Hematopoietic multipotent progenitor cell treated with erythropoietin and hydrocortisone succinate and interleukin-3 and kit ligand, for 8 days (in vitro differentiated cells): ENCODE data around the gene CFAP126.
"Not testable (repeated sequence)": the region's sequence is repeated elsewhere in the genome, so short reads cannot be mapped to it uniquely, and the experiment has no call there.

Experiments used
- DNase-seq: peaks from one replicate; pipeline ENCODE4 v3.0.0-alpha.2; 2015

The CFAP126 gene

DNA sequence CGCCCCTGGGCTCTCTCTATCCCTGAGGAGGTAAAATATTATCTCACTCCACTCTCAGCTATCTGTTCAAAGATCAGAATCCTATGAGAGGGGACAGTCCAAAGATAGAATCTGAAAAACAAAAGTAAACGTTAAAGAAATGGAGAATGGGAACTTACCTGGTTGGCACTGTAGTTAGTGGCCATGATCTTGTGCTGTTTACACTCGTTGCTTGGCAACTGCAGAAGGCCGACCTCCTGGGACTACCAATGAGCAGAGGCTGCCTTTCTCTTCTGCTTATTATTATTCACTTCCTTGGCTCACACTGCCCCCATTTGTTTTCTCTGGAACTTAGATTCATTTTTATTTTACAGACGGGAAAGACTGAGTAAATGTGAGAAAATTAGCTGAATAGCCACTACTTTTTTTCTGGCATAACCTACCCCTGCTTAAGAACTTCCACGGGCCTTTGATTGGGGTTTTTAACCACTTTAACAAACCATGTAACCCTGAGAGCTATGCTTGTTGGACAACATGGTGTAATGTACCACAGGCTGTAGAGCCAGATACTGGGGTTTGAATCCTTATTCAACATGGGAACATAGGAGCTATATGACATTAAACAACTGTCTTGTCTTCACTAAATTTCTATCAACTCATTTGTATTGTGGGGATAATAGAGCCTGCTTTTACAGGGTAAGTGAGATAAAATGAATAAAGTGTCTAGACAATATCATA is at the start of gene CFAP126:
Gene CFAP126 (minus strand): TSS at position 193 of the 717 bp plus-strand sequence. CDS start 8 bp downstream, at position 185.
- peak; percentile 64 for DNase-seq

DNA sequence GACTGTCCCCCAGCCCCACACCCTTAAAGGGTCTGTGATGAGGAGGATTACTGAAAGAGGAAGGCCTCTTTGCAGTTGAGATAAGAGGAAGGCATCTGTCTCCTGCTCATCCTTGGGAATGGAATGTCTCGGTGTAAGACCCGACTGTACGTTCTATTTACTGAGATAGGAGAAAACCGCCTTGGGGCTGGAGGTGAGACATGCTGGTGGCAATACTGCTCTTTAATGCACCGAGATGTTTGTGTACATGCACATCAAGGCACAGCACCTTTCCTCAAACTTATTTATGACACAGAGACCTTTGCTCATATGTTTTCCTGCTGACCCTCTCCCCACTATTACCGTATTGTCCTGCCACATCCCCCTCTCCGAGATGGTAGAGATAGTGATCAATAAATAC is 45.4 kb upstream of the CFAP126 start:
- not testable (repeated sequence) for DNase-seq

DNA sequence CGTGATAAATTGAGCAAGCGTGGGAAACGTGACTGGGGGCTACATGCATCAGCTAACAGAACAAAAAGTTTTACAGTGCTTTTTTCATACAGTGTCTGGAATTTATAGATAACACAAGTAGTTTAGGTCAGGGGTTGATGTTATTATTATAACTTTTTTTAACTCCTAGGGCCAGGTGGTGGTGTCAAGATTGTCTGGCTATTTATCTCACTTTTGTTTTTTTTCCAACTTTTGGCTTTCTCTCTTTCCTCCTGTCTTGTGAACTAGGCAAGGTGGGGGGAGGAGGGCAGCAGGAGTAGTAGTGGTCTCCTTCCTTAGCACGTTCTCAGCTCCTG is 42.9 kb upstream of the CFAP126 start:
- peak; percentile 63 for DNase-seq

DNA sequence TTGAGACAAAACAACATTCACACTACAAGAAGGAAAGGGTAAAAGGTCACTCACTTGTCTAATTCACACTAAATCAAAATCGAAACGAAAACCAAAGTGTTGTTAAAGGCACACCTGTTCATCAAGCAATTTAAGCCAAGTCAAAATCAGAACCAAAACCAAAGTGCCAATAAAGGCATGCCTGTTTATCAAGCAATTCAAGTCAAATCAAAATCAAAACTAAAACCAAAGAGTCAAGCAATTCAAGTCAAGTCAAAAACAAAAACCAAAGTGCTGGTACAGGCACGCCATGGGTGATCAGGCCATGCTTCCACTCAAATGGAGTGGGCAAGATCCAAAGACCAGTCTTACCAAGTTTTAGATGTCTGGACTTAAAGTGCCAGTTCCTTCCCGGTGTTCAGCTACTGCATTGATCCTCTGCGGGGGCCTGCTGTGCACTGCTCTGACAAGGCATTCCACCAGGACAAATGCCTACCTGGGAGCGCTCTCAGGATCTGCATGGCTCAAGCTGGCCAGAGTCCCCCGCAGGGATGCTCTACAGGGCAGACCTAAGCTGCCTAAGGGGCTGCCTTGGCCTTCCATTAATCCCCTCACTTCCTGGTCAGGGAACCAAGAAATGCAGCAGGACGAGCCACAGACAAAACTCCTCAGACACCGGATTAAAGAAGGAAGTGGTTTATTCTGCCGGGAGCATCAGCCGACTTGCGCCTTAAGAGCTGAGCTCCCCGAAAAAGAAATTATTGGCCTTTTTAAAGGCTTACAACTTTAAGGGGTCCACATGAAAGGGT is 42.4 kb upstream of the CFAP126 start:
- not testable (repeated sequence) for DNase-seq

DNA sequence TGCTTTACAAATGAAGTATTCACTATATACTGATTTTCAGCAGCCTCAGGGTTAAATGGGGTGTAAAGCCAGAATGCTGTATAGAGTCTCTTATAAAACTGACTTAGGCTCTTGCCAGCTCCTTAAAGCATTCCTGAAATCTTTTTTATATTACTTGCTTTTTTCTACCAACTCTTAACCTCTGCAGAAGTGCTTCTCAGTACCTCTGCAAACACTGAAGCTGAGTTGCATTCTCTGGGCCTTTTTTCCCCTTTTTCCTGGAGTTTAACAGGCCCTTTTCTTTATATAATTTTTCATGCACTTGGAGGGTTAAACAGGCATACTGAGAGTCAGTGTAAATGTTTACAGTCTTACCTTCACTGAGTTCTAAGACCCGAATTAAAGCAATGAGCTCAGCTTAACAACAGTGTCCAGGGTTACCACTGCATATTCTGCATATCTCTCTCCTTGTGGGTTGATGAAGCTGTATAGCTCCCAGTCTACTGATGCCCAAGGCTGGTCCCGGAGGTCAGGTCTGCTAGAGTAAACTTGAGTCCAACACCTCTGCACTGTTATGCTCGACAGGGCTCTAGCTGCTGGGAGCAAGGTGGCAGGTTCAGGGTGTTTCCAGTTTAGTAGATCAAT is 40.9 kb upstream of the CFAP126 start:
- no peak for DNase-seq

- DNase-seq, result no peak
Observed at GRCh38 chr1:161407451-161407985, 39.8 kb upstream of the CFAP126 start.

DNA sequence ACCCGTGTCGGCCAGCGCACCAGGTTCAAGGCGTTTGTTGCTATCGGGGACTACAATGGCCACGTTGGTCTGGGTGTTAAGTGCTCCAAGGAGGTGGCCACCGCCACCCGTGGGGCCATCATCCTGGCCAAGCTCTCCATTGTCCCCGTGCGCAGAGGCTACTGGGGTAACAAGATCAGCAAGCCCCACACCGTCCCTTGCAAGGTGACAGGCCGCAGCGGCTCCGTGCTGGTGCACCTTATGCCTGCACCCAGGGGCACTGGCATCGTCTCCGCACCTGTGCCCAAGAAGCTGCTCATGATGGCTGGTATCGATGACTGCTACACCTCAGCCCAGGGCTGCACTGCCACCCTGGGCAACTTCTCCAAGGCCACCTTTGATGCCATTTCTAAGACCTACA is 38.9 kb upstream of the CFAP126 start:
- not testable (repeated sequence) for DNase-seq

DNA sequence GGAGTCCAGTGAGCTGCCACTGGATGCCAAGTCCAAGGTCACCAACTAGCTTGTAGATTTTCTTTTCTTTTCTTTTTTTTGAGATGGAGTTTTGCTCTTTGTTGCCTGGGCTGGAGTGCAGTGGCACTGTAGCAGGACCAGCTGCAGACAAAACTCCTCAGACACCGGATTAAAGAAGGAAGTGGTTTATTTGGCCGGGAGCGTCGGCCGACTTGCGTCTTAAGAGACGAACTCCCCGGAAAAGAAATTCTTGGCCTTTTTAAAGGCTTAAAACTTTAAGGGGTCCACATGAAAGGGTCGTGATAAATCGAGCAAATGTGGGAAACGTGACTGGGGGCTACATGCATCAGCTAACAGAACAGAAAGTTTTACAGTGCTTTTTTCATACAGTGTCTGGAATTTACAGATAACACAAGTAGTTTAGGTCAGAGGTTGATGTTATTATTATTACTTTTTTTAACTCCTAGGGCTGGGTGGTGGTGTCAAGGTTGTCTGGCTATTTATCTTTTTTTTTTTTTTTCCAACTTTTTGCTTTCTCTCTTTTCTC is 36.4 kb upstream of the CFAP126 start:
- no peak for DNase-seq

DNA sequence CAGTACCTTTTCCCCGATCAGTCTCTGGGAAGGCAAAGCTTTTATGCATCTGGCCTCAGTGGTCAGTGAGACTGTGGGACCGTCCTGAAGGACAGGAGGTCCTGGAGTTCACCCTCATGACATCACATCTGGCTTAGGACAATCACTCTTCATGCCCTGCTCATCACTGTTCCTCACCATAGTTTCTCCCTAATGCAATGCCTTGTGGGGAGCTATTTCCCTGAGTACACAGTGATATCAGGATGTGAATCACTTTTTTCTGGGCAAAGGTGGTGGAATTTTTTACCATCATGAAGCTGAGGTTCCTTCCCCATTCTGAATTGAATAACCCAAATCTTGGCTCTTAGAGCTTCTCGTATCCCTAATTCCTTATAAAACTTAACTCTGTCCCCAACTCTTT is 34.8 kb upstream of the CFAP126 start:
- DNase-seq, result no peak

- peak; percentile 97 for DNase-seq
Observed at GRCh38 chr1:161399257-161399998, 31.8 kb upstream of the CFAP126 start.

- DNase-seq, result no peak
Observed at GRCh38 chr1:161398900-161399256, 31.2 kb upstream of the CFAP126 start.

GRCh38 chr1:161397038-161397437 is 29.4 kb upstream of the CFAP126 start:
- DNase-seq, result not testable (repeated sequence)

DNA sequence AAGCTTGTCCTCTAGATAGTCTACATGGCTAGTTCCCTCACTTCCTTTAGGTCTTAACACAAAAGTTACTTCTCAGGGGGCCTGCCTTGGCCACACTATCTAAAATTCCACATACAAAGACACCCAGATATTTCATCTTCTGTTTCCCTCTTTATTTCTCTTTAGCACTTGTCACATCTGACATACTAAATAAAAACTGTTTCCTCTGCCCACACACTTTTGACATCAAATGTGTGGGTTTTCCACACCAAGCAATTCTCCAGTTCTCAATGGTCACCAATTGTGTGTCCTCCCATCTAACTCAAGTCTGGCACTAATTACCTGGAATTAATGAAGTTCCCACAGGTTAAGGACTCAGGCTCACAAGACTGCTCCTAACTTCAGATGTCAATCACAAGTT is 25.5 kb upstream of the CFAP126 start:
- no peak for DNase-seq

DNA sequence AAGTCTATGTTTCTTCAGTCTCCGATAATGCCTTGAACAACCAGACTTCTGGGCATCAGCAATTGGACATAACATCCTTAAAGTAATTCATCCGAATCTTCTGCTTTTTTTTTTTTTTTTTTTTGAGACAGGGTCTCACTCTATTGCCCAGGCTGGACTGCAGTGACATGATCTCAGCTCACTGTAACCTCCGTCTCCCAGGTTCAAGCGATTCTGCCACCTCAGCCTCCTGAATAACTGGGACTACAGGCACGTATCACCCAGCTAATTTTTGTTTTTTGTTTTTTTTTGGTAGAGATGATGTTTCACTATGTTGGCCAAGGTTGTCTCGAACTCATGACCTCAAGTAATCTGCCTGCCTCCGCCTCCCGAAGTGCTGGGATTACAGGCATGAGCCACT is 23.9 kb upstream of the CFAP126 start:
- DNase-seq, result no peak

DNA sequence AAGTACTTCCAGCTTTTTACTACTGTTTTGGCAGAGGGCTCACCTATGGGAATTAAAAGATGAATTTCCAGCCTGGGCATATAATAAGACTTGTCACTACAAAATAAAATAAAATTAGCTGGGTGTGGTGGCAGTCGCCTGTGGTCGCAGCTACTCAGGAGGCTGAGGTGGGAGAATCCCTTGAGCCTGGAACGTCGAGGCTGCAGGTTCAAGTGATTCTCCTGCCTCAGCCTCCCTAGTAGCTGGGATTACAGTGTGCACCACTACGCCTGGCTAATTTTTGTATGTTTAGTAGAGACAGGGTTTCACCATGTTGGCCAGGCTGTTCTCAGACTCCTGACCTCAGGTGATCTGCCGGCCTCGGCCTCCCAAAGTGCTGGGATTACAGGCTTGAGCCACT is 23.5 kb upstream of the CFAP126 start:
- not testable (repeated sequence) for DNase-seq

DNA sequence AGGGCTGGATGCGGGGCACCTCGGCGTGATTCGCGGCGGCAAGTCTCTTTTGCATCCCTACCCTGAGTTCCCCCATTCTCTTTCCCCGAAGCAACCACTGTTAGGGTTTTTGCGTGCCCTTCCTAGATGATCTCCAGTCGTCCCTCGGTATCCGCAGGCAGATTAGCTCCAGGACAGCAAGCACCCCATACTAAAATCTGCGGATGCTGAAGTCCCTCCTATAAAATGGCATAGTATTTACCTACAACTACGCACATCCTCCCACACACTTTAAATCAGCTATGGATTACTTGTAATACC is 22.8 kb upstream of the CFAP126 start:
- no peak for DNase-seq

DNA sequence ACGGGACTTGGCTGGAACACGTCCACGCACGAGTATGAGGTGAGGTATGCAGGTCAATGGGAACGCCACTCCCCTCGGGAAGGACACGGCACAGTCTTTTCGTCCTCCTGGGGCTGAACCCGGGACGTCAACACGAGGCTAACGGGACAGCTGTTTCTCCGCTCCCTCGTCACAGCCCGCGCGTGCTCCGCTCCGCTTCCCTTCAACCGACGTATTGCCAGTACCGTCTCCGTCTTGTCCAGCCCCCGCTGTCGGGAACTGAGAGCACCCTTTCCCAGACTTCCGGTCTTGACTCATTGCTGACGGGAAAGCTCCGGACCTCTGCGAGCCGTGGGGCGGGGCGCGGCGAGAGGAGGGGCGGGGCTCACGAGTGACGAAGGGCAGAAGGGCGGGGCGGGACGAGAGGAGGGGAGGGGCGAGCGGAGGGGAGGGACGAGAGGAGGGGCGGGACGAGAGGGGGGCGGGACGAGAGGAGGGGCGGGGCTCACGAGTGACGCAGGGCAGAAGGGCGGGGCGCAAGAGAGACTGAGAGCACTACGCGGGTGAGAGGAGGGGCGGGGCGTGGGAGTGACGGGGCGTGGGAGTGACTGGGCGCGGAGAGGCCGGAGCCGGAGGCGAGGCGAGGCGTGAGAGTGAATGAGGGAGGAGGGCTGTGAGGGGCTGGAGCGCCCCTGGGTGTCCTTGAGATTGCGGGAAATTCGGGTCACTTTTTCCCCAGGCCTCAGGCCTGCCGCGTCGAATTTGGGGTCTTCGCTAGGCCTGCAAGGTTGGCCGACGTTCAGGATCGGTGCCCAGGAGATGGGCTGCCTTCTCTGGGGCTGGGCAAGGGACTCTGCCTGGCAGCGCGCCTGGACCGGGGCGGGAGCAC is 22.2 kb upstream of the CFAP126 start:
- DNase-seq, result peak; percentile 94

GRCh38 chr1:161389158-161389557 is 21.5 kb upstream of the CFAP126 start:
- DNase-seq, result not testable (repeated sequence)

- no peak for DNase-seq
Observed at GRCh38 chr1:161388639-161389038, 21.0 kb upstream of the CFAP126 start.

DNA sequence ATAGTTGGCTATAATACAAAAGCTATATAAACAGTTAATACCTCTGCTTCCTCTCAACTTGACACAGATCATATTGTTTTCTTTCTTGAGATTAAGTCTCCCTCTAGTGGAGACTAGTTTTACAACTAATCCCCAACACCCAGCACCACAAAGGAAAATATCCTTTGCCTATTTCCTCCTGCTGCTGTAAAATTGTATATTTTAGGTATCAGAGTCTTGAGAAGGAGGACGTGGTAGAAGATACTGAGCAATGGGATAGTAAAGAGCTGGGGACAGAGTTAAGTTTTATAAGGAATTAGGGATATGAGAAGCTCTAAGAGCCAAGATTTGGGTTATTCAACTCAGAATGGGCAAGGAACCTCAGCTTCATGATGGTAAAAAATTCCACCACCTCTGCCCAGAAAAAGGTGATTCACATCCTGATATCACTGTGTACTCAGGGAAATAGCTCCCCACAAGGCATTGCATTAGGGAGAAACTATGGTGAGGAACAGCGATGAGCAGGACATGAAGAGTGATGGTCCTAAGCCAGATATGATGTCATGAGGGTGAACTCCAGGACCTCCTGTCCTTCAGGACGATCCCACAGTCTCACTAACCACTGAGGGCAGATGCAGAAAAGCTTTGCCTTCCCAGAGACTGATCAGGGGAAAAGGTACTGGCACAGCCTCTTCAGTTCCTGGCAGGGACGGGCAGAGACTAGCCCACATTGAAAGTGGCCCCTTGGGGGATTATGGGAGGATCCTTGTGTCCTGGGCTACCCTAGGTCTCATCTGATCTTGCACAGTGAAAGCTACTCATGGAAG is 14.7 kb upstream of the CFAP126 start:
- DNase-seq, result peak; percentile 79

DNA sequence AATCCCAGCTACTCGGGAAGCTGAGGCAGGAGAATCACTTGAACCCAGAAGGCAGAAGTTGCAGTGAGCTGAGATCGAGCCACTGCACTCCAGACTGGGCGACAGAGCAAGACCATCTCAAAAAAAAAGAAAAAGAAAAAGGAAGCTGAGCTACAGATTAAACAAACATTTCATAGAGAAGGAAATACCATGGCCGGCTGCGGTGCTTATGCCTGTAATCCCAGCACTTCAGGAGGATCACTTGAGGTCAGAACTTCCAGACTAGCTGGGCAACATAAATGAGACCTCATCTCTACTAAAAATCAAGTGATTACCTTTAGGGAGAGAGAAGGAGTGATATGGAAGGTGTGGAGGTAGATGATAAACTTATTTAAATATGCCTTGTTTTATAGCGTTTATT is 14.0 kb upstream of the CFAP126 start:
- DNase-seq, result no peak
